HepG2 (cell line): ENCODE measurements around the gene DUS1L. TPM values are rescaled to one million over a fixed set of nuclear protein-coding genes. Genes with fewer than 3 reads are reported as not detected.
A peak's percentile ranks its signal among the peaks of the same experiment; 100 is the strongest.

Source experiments
- ATF3 ChIP-seq: sonication (generic); formaldehyde crosslinking; IDR thresholded peaks from 2 replicates; pipeline ENCODE4 v1.4.0; 2020; ENCODE audit warnings: missing genetic modification reagents
- CENPX ChIP-seq: sonication (generic); formaldehyde crosslinking; IDR thresholded peaks from 2 replicates; pipeline ENCODE4 v1.9.0; 2021; ENCODE audit warnings: mild to moderate bottlenecking, missing genetic modification reagents, moderate library complexity
- CREM ChIP-seq, 2 experiments: sonication (generic) in 1 of 2; formaldehyde crosslinking in 1 of 2; IDR thresholded peaks; 2 replicates each; pipeline versions ENCODE4 v1.4.0 to v1.6.1; 2016 to 2020; ENCODE audit warnings: antibody characterized with exemption in 1 of 2, mild to moderate bottlenecking in 1 of 2, missing genetic modification reagents in 1 of 2
- GATA4 ChIP-seq: sonication (generic); IDR thresholded peaks from 2 replicates; pipeline ENCODE4 v1.6.1; 2016; ENCODE audit warnings: antibody characterized with exemption, low read depth, borderline replicate concordance
- HMGXB4 ChIP-seq, 2 experiments: sonication (generic) in 1 of 2; formaldehyde crosslinking in 1 of 2; IDR thresholded peaks; 2 replicates each; pipeline versions ENCODE4 v1.4.0 to v1.6.1; 2018 to 2020; ENCODE audit warnings: missing genetic modification reagents in 2 of 2, borderline replicate concordance in 1 of 2, low read depth in 1 of 2, mild to moderate bottlenecking in 1 of 2, missing biosample characterization in 1 of 2
- MIER3 ChIP-seq: IDR thresholded peaks from 2 replicates; pipeline ENCODE4 v1.6.1; 2016; ENCODE audit warnings: missing compliant biosample characterization, borderline replicate concordance
- NCOA2 ChIP-seq: sonication (generic); formaldehyde crosslinking; IDR thresholded peaks from 2 replicates; pipeline ENCODE4 v1.8.0; 2022; ENCODE audit warnings: inconsistent platforms
- RNF2 ChIP-seq: fragments of 450-650 bp; conservative IDR thresholded peaks from 2 replicates; pipeline ENCODE4 v1.6.1; 2016; ENCODE audit warnings: low read depth
- SALL1 ChIP-seq: sonication (generic); formaldehyde crosslinking; IDR thresholded peaks from 2 replicates; pipeline ENCODE4 v1.8.0; 2022; ENCODE audit warnings: mild to moderate bottlenecking, missing genetic modification reagents
- THAP11 ChIP-seq: IDR thresholded peaks from 2 replicates; pipeline ENCODE4 v1.6.1; 2016; ENCODE audit warnings: missing biosample characterization, missing genetic modification reagents
- ZBED4 ChIP-seq: sonication (generic); formaldehyde crosslinking; IDR thresholded peaks from 2 replicates; pipeline ENCODE4 v1.4.0; 2020; ENCODE audit warnings: missing genetic modification reagents, borderline replicate concordance
- ZBTB10 ChIP-seq: sonication (generic); formaldehyde crosslinking; IDR thresholded peaks from 2 replicates; pipeline ENCODE4 v1.4.0; 2020; ENCODE audit warnings: missing genetic modification reagents, borderline replicate concordance
- ZBTB46 ChIP-seq: sonication (generic); formaldehyde crosslinking; IDR thresholded peaks from 2 replicates; pipeline ENCODE4 v1.4.0; 2020; ENCODE audit warnings: mild to moderate bottlenecking, missing genetic modification reagents, borderline replicate concordance
- ZEB1 ChIP-seq: IDR thresholded peaks from 2 replicates; pipeline ENCODE4 v1.6.1; 2012; ENCODE audit warnings: mild to moderate bottlenecking, low read depth, inconsistent platforms; ENCODE audit not compliant: insufficient replicate concordance
- ZKSCAN8 ChIP-seq: IDR thresholded peaks from 2 replicates; pipeline ENCODE4 v1.6.1; 2016; ENCODE audit warnings: borderline replicate concordance, missing genetic modification reagents, missing compliant biosample characterization
- ZNF282 ChIP-seq: fragments of 450-650 bp; IDR thresholded peaks from 2 replicates; pipeline ENCODE4 v1.6.1; 2018; ENCODE audit not compliant: partially characterized antibody
- ZNF326 ChIP-seq: sonication (generic); formaldehyde crosslinking; IDR thresholded peaks from 2 replicates; pipeline ENCODE4 v1.4.0; 2020; ENCODE audit warnings: missing genetic modification reagents, borderline replicate concordance
- ZSCAN21 ChIP-seq: sonication (generic); formaldehyde crosslinking; IDR thresholded peaks from 2 replicates; pipeline ENCODE4 v1.8.0; 2022; ENCODE audit warnings: mild to moderate bottlenecking, missing genetic modification reagents, moderate library complexity, borderline replicate concordance
- polyA plus RNA-seq, 8 experiments: library from polyadenylated mRNA; depleted of rRNA in 3 of 8; stranded (reverse) in 7 of 8; unstranded in 1 of 8; fragments of >200 nt; fragmentation: Illumina TruSeq in 4 of 8; extraction: Trizol in 4 of 8; gene quantifications; 2 replicates each; pipeline versions ENCODE4 v1.2.1 to v1.2.3, GENCODE V29; 2011 to 2016; ENCODE audit warnings: low read depth in 4 of 8, missing spikeins in 1 of 8, mixed read lengths in 1 of 8; ENCODE audit not compliant: insufficient read depth in 1 of 8
- total RNA-seq, 5 experiments: library from RNA; depleted of rRNA; stranded (reverse); fragments of >200 nt; fragmentation: Illumina TruSeq; extraction: Trizol; gene quantifications; 2 replicates each; pipeline ENCODE4 v1.2.3, GENCODE V29; 2016; ENCODE audit warnings: low read depth in 1 of 5

DUS1L gene
- total and polyA plus RNA-seq, 2 of the 13 experiments (the other 11 are each of a cell fraction or from before 2014, with no cell fraction given) = 81.0 to 109 TPM

- TF ChIP-seq ZBTB10 (CRISPR knock-in tag) (no peak), ZSCAN21 (peak; percentile 61; the same call in 1 of the 2 replicates), ZNF282 (no peak), GATA4 (no peak), CENPX (CRISPR knock-in tag) (no peak), ATF3 (CRISPR knock-in tag) (no peak), THAP11 (CRISPR knock-in tag) (no peak), HMGXB4 (CRISPR knock-in tag; IDR thresholded peaks at IDR 0.05; ENCODE audit: borderline replicate concordance in 1 of 2, low read depth in 1 of 2) (0 out of 4 replicates have a peak, but pooled peaks of 1 of the 2 experiments have one; percentile 29), ZNF326 (CRISPR knock-in tag) (no peak; the same call in 1 of the 2 replicates), ZKSCAN8 (no peak), CREM (IDR thresholded peaks at IDR 0.05) (no peak), CREM (CRISPR knock-in tag; IDR thresholded peaks at IDR 0.05) (no peak), NCOA2 (CRISPR knock-in tag) (no peak), SALL1 (no peak), RNF2 (no peak), ZBED4 (no peak), ZBTB46 (CRISPR knock-in tag) (no peak), ZEB1 (peak; percentile 35), MIER3 (CRISPR knock-in tag) (no peak)
These were observed 10.6 kb upstream of the DUS1L start (continued) for GRCh38 chr17:82076018-82076784.
